RWPE2 (cell line): ENCODE data around the gene LSM10.

Experiments
- ATAC-seq: fragments of 200-7000 bp; cut with Tn5 transposase; 3 replicates; pipeline ENCODE4 v1.9.1; 2021; ENCODE audit warnings: low read depth
- DNase-seq: peaks from one replicate; pipeline ENCODE4 v3.0.0-alpha.2; 2020; ENCODE audit warnings: low spot score
- H3K27ac ChIP-seq: fragments of 450-650 bp; 2 replicates; pipeline ENCODE4 v1.5.1; 2017; ENCODE audit warnings: mild to moderate bottlenecking; ENCODE audit not compliant: poor library complexity, severe bottlenecking
- H3K27me3 ChIP-seq: fragments of 250-450 bp; sonication (Bioruptor Pico); 2 replicates; pipeline ENCODE4 v1.5.1; 2021; ENCODE audit warnings: mild to moderate bottlenecking, moderate library complexity; ENCODE audit not compliant: insufficient read depth, poor library complexity, severe bottlenecking
- H3K36me3 ChIP-seq: fragments of 250-450 bp; sonication (Bioruptor Pico); 2 replicates; pipeline ENCODE4 v1.5.1; 2020; ENCODE audit warnings: low read depth, mild to moderate bottlenecking, moderate library complexity
- H3K4me1 ChIP-seq: fragments of 250-450 bp; sonication (Bioruptor Pico); 2 replicates; pipeline ENCODE4 v1.5.1; 2021; ENCODE audit warnings: mild to moderate bottlenecking, moderate library complexity; ENCODE audit not compliant: insufficient read depth, poor library complexity, severe bottlenecking
- H3K4me3 ChIP-seq: fragments of 250-450 bp; sonication (Bioruptor Pico); 2 replicates; pipeline ENCODE4 v1.5.1; 2021; ENCODE audit warnings: mild to moderate bottlenecking, moderate library complexity; ENCODE audit not compliant: severe bottlenecking
- H3K9me3 ChIP-seq: fragments of 250-450 bp; sonication (Bioruptor Pico); 2 replicates; pipeline ENCODE4 v1.5.1; 2021; ENCODE audit warnings: mild to moderate bottlenecking, moderate library complexity; ENCODE audit not compliant: severe bottlenecking
- TF ChIP-seq, protein P1 (sequence below): fragments of 450-650 bp; IDR thresholded peaks from one replicate; pipeline ENCODE4 v1.5.1; 2017; ENCODE audit warnings: mild to moderate bottlenecking, moderate library complexity; ENCODE audit not compliant: poor library complexity, severe bottlenecking

The LSM10 gene

DNA sequence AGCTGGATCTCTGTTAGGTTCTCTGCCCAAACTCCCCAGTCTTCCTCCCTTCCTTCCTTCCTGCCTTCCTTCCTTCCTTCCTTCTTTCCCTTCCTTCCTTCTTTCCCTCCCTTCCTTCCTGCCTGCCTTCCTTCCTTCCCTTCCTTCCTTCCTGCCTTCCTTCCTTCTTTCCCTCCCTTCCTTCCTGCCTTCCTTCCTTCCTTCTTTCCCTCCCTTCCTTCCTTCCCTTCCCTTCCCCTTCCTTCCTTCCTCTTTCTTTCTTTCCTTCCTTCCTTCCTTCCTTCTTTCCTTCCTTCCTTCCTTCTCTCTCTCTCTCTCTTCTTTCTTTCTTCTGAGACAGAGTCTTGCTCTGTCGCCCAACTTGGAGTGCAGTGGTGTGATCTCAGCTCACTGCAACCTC lies 8.7 kb upstream of the LSM10 start:
- Histone ChIP-seq H3K36me3 (no peaks in the 10 kb centered on the region), H3K4me3 (no peak overlapping the region), H3K4me1 (no peaks in the 10 kb centered on the region), H3K27ac (no peak overlapping the region), H3K27me3 (no peaks in the 10 kb centered on the region), H3K9me3 (no peaks in the 10 kb centered on the region)
- DNase-seq = no peak
- TF ChIP-seq, protein P1, sequence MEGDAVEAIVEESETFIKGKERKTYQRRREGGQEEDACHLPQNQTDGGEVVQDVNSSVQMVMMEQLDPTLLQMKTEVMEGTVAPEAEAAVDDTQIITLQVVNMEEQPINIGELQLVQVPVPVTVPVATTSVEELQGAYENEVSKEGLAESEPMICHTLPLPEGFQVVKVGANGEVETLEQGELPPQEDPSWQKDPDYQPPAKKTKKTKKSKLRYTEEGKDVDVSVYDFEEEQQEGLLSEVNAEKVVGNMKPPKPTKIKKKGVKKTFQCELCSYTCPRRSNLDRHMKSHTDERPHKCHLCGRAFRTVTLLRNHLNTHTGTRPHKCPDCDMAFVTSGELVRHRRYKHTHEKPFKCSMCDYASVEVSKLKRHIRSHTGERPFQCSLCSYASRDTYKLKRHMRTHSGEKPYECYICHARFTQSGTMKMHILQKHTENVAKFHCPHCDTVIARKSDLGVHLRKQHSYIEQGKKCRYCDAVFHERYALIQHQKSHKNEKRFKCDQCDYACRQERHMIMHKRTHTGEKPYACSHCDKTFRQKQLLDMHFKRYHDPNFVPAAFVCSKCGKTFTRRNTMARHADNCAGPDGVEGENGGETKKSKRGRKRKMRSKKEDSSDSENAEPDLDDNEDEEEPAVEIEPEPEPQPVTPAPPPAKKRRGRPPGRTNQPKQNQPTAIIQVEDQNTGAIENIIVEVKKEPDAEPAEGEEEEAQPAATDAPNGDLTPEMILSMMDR = no peak
- no peak for ATAC-seq

DNA sequence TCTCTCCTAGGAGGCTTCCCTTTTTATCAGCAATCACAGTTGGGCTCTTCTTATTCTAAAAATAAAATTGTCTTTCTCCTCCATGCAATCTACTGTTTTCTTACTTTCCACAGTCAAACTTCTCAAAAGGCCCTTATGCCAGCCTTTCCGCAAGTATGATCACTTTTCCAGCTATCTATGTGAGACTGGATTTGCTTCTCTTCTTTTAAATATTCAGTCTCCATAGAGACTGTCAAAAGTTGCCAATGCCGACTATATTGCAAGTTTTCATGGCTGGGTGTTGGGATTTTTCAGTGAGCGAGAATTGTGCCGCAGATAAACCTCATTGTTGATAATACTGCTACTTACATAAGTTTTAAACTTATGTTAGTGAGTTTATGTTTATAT lies 4.8 kb upstream of the LSM10 start:
- no peak overlapping the region for H3K4me3 ChIP-seq
- TF ChIP-seq, protein P1 = no peak
- DNase-seq = no peak
- peaks cover 3% of the 10 kb centered on the region for H3K4me1 ChIP-seq
- no peak overlapping the region for H3K27ac ChIP-seq
- no peaks in the 10 kb centered on the region for H3K9me3 ChIP-seq
- ATAC-seq = no peak
- no peaks in the 10 kb centered on the region for H3K36me3 ChIP-seq
- no peaks in the 10 kb centered on the region for H3K27me3 ChIP-seq

DNA sequence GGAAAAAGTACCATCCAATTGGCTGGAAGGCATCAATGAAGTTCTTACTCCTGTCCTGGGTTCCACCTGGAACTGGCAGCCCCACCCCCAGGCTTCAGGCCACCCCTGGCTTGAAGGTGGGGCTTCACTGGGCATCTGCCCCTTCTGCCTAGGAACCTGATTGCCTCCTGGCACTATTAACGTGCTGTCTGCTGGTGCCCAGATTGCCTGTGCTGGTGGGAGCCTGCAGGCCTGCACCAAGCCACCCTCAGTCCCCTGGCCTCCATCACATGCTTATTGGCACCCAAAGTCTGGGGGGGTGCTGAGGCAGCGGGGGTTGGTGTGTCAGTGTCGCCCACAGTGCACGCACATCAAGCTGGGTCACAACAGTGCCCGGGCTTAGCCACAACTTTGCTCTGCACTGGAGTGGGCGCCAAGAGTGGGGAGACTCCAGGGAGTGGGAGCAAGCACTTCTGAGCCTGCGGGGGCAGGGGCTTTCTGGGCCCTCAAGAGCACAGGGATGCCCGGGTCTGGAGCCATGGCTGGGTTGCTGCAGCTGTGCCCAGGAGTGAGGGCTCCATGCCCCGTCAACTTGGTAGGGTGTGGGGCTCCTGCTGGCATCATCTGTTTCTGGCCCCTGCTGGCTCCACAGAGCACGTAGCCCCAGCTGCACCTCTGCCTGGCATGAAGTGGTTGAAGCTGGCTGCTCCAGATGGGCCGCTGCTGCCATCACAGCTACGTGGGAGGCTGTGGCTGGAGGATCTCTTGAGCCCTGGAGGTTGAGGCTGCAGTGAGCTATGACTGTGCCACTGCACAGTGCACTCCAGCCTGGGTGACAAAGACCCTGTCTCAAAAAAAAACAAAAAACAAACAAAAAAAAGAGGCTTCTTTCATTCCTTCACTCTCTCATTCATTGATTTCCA lies 4.1 kb upstream of the LSM10 start:
- H3K4me3 ChIP-seq = no peak overlapping the region

DNA sequence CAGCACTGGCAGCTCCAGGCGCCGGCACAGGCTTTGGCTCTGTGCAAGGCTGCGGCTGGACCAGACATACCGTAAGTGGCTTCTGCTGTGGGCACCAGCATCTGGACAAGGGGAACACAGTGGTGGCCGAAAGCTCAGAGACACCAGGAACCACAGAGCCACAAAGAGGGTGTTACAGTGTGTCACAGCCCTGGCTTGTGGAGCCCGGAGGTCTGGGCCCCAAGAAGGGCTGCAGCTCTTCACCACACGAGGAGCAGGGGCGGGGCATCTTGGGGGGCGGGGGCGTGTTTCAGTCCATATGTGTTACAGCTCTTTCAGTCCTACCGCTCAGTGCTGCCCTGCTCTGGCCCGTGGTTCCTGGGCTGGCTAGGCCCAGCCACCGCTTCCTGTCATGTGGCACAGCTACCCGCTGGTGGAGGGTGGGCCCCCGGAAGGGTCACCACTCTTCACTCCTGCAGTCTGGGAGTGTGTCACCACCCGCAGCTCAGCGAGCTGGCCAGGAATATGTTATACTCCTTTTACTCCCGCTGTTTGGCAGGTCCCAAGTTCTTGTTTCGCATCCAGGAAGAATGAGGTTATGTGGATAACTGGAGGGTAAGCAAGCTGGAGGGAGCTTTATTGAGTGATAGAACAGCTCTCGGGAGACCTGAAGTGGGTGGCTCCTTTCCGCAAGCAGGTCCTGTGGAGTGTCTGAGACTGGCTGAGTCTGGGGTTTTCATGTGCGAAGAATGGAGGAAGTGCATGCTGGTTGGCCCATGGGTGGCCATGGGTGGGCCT lies 3.3 kb upstream of the LSM10 start:
- DNase-seq (no peak), ATAC-seq (no peak)
- Histone ChIP-seq H3K4me1 (peaks cover 3% of the 10 kb centered on the region), H3K27me3 (no peaks in the 10 kb centered on the region), H3K36me3 (no peaks in the 10 kb centered on the region), H3K9me3 (no peaks in the 10 kb centered on the region), H3K4me3 (no peak overlapping the region), H3K27ac (no peak overlapping the region)
- TF ChIP-seq, protein P1 = no peak

More for the DNA sequence above, 4.1 kb upstream of the LSM10 start:
- Histone ChIP-seq H3K36me3 (no peaks in the 10 kb centered on the region), H3K4me1 (peaks cover 3% of the 10 kb centered on the region), H3K9me3 (no peaks in the 10 kb centered on the region), H3K27me3 (no peaks in the 10 kb centered on the region), H3K27ac (no peak overlapping the region)
- TF ChIP-seq, protein P1 = no peak
- ATAC-seq = no peak
- no peak for DNase-seq
